ENCODE data around the gene CTTN. TPM values are rescaled to one million over a fixed set of nuclear protein-coding genes. Genes with fewer than 3 reads are reported as not detected.

Gene CTTN
- total and polyA plus RNA-seq, 2 of the 8 experiments (the other 6 are each of a cell fraction or from before 2014, with no cell fraction given), result 84.6 to 216 TPM

GRCh38 chr11:70409437-70409836 is 11.1 kb downstream of the CTTN start (continued):
- TF ChIP-seq ATF2 (IDR thresholded peaks at IDR 0.05; ENCODE audit: low read length), result no peak
- TF ChIP-seq HDAC6 (IDR thresholded peaks at IDR 0.05; ENCODE audit: low read depth, low read length), result no peak
- TF ChIP-seq CHD1 (IDR thresholded peaks at IDR 0.05; ENCODE audit: low read depth, low read length), result no peak

Data from H1 (cell line).